HG03575 (cell line): ENCODE results near the gene VMP1.
"Not testable (repeated sequence)": the region's sequence is repeated elsewhere in the genome, so short reads cannot be mapped to it uniquely, and the experiment has no call there.

Experiments
- ATAC-seq: cut with Tn5 transposase; IDR thresholded peaks from one replicate; pipeline ENCODE4 v1.9.1; 2021; ENCODE audit not compliant: unreplicated experiment, insufficient number of reproducible peaks, low FRiP score; ENCODE audit errors: extremely low read depth

The VMP1 gene

GRCh38 chr17:59751955-59752413 is 44.5 kb downstream of the VMP1 start:
- no peak for ATAC-seq

- no peak for ATAC-seq
Measured at GRCh38 chr17:59752446-59752845, 45.0 kb downstream of the VMP1 start.

- ATAC-seq, result no peak
Measured at GRCh38 chr17:59752922-59753321, 45.5 kb downstream of the VMP1 start.

GRCh38 chr17:59753522-59754467 is 46.3 kb downstream of the VMP1 start:
- no peak for ATAC-seq

GRCh38 chr17:59754552-59754951 is 47.1 kb downstream of the VMP1 start:
- ATAC-seq, result no peak

- not testable (repeated sequence) for ATAC-seq
Measured at GRCh38 chr17:59755069-59755468, 47.6 kb downstream of the VMP1 start.

- no peak for ATAC-seq
Measured at GRCh38 chr17:59756236-59756818, 48.9 kb downstream of the VMP1 start.

GRCh38 chr17:59757043-59757442 is 49.6 kb downstream of the VMP1 start:
- ATAC-seq, result no peak

GRCh38 chr17:59757470-59757869 is 50.0 kb downstream of the VMP1 start:
- ATAC-seq, result no peak

- no peak for ATAC-seq
Measured at GRCh38 chr17:59757881-59758385, 50.5 kb downstream of the VMP1 start.

- ATAC-seq, result not testable (repeated sequence)
Measured at GRCh38 chr17:59758998-59759651, 51.7 kb downstream of the VMP1 start.

- no peak for ATAC-seq
Measured at GRCh38 chr17:59760160-59760559, 52.7 kb downstream of the VMP1 start.

GRCh38 chr17:59761385-59762048 is 54.1 kb downstream of the VMP1 start:
- no peak for ATAC-seq

GRCh38 chr17:59762049-59762823 is 54.8 kb downstream of the VMP1 start:
- no peak for ATAC-seq

- ATAC-seq, result no peak
Measured at GRCh38 chr17:59762824-59763374, 55.4 kb downstream of the VMP1 start.

GRCh38 chr17:59763861-59764260 is 56.4 kb downstream of the VMP1 start:
- no peak for ATAC-seq

- no peak for ATAC-seq
Measured at GRCh38 chr17:59764292-59764741, 56.9 kb downstream of the VMP1 start.

- ATAC-seq, result no peak
Measured at GRCh38 chr17:59765038-59765437, 57.6 kb downstream of the VMP1 start.
